Epithelial cell of proximal tubule (primary cell): ENCODE results near the gene ADCY1. TPM values are rescaled to one million over a fixed set of nuclear protein-coding genes. Genes with fewer than 3 reads are reported as not detected.

ENCODE experiments used
- DNase-seq: peaks from one replicate; pipeline ENCODE4 v3.0.0-alpha.2; 2011; ENCODE audit warnings: low read depth
- H3K4me3 ChIP-seq: 2 replicates; pipeline ENCODE4 v1.5.1; 2011; ENCODE audit warnings: low read depth, mild to moderate bottlenecking, low read length
- total RNA-seq: library from RNA; depleted of rRNA; stranded (reverse); fragments of >200 nt; gene quantifications from 2 replicates; pipeline ENCODE4 v1.2.3, GENCODE V29; 2015
- TF ChIP-seq, protein P1 (sequence below): conservative IDR thresholded peaks from 2 replicates; pipeline ENCODE4 v1.5.1; 2012; ENCODE audit warnings: low read depth, mild to moderate bottlenecking, low read length

ADCY1 gene
- total RNA-seq, 1 donor from 2014 or later: 1.2 TPM

DNA sequence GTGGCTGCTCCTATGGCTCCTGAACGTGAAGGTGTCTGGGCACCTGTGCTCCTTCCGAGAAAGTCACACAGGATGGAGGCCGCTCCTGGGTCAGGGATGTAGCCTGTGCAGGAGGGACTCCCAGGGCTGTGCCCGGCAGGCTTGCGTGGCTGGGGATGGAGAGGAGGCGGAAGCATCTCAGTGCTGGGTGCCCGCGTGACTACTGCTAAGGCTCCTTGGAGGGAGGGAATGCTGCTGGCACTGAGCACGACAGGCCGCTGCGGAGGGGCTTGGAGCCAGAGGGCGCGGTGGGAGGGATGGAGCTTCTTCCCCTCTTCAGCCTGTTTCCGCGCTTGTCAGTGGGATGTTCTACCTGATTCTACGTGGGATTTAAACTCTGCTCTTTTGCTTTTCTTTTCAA is 35.0 kb downstream of the ADCY1 start:
- TF ChIP-seq, protein P1, sequence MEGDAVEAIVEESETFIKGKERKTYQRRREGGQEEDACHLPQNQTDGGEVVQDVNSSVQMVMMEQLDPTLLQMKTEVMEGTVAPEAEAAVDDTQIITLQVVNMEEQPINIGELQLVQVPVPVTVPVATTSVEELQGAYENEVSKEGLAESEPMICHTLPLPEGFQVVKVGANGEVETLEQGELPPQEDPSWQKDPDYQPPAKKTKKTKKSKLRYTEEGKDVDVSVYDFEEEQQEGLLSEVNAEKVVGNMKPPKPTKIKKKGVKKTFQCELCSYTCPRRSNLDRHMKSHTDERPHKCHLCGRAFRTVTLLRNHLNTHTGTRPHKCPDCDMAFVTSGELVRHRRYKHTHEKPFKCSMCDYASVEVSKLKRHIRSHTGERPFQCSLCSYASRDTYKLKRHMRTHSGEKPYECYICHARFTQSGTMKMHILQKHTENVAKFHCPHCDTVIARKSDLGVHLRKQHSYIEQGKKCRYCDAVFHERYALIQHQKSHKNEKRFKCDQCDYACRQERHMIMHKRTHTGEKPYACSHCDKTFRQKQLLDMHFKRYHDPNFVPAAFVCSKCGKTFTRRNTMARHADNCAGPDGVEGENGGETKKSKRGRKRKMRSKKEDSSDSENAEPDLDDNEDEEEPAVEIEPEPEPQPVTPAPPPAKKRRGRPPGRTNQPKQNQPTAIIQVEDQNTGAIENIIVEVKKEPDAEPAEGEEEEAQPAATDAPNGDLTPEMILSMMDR: no peak
- no peak for DNase-seq
- no peak overlapping the region for H3K4me3 ChIP-seq

DNA sequence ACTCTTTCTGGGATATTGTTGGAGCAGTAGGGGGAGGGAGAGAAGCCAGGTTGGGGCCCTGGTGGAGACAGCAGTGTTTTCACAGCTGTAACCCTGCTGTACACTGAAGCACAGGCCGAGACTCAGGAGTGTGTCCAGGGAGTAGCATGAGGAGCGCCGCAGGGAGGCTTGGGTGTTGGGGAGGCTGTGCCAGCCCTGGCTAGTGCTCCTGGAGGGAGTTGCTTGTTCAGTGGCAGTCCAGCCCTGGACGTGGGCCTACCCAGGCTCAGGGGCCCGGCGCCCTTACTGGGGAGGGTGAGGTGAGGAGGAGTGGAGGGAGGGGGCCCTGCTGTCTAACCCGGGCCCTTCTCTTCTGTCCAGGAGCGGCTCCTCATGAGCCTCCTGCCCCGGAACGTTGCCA is 35.9 kb downstream of the ADCY1 start:
- TF ChIP-seq, protein P1: no peak
- DNase-seq: no peak
- no peak overlapping the region for H3K4me3 ChIP-seq

DNA sequence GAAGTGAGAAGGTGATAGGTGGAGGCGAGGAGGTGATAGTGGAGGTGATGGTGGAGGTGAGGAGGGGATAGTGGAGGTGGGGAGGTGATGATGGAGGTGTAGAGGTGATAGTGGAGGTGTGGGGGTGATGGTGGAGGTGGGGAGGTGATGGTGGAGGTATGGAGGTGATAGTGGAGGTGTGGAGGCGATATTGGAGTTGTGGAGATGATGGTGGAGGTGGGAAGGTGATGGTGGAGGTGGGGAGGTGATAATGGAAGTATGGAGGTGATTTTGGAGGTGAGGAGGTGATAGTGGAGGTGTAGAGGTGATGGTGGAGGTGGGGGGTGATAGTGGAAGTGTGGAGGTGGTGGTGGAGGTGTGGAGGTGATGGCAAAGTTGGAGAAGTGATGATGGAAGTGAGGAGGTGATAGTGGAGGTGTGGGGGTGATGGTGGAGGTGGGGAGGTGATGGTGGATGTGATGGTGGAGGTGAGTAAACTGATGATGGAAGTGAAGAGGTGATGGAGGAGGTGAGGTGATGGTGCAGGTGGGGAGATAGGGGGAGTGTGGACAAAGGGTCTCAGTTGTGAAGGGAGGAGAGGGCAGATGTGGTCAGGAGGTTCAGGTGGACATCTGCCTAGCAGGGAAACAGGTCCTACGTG is 36.6 kb downstream of the ADCY1 start:
- no peak for DNase-seq
- H3K4me3 ChIP-seq: no peak overlapping the region
- TF ChIP-seq, protein P1: no peak

DNA sequence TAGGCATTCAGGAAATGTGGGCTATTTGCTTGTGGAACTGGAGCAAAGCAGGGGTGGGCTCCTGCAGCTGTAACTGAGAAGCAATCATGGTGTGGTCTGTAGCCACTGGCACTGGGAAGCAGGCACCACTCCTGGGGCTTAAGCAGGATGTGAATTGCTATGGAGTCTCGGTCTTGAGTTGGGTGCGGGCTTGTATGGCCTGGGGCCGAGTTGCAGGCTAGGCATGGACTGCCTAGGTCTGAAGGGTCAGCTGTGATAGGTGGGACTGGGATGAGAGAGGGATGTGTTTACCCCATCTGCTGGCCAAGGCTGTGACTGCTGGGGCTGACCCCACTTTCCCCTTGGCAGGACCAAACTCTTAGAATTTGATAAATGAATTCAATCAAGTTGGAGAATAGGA is 43.0 kb downstream of the ADCY1 start:
- DNase-seq: no peak
- TF ChIP-seq, protein P1: no peak

DNA sequence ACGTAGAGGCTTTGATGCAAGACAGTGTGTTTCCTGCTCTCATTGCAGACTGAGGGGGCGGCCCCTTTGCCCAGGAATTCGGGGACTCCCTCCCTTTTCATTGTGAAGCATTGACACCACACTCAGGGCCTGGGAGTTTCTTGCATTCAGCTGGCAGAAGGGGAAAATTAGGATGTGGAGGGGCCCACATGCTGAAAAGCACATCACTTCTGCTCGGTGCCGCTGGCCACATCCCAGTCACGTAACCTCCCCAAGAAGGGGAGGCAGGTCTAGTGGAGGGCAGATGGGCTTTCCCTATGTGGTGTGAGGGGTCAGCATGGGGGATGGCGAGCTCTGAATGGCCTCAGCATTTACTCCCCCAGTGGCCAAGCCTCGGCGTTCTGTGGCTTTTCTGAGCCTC is 47.9 kb downstream of the ADCY1 start:
- DNase-seq: no peak
- H3K4me3 ChIP-seq: no peak overlapping the region
- TF ChIP-seq, protein P1: no peak

More for the DNA sequence above, 43.0 kb downstream of the ADCY1 start:
- no peak overlapping the region for H3K4me3 ChIP-seq

DNA sequence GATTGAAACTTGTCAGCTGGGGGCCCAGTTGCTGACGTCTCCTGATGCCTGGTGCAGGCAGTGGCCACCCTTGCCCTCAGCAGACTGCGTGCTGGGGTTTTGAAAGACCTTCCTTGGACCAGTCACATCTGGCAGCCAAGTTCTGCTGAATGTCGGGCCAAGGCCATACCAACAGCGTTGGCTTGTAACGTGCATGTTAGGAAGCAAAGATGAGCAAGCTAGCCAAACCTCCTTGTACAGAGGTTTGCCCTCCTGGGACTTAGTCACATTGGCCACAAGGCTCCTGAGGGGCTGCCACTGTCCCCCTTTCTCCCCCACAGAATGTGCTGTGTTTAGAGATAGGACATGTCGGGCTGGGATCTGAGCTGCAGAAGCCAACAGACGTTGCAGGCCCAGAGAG is 49.0 kb downstream of the ADCY1 start:
- H3K4me3 ChIP-seq: no peak overlapping the region
- no peak for DNase-seq
- TF ChIP-seq, protein P1: no peak

DNA sequence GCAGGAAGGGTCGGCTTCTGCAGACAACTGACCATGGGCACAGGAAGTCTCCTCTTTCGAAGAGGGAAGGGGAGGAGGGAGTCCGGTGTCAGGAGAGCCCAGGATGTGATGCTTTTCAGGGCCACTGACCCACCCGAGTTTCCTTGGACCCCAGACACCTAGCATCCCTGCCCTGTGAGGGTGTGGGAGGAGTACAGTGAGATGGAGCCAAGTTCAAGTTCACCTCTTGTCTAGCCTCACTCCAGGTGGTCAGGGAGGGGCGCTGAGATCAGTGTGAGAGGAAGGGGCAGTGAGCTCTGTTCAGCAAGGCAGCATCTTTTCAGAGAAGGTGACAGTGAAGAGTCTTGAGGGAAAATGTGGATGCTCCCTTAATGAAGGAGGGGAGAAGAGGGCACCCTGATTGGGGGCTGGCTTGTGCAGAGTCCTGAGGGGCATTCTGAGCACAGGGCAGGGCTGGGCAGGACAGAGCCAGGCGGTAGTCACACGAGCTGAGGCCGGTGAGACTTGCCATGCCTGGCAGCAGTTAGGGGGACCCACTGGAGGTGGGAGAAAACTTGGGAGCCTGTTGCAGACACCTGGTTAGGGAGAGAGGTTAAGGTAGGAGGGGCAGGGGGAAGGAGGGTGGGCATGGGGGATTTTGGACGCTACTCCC is 49.7 kb downstream of the ADCY1 start:
- no peak for DNase-seq
- TF ChIP-seq, protein P1: no peak
- H3K4me3 ChIP-seq: no peak overlapping the region
